ENCODE measurements around the gene CADPS.

CADPS gene

DNA sequence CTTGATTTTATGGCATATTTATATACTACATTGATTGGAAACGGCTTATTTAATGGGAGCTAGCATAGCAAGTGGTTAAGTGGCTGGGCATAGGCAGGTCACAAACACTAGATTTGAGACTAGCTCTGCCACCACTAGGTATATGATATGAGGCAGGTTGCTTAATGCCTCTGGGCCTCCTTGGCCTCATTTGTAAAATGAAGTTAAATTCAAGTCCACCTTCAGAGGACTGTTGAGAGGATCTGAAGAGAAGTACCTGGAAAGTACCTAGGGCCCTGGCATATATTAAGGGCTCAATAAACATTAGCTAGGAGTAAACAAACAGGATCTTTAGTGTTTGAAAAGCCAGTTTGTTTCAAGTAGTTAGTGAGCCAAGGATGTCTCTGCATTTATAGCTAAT lies 335.5 kb downstream of the CADPS start:
- WGBS, 2 experiments (ENCODE audit: insufficient coverage in 2 of 2) = no CpG with 5 or more reads among the region's 1 CpG
- no peaks in the 10 kb centered on the region for H3K4me1 ChIP-seq (ENCODE audit: control insufficient read depth, insufficient read depth, low read length, poor library complexity, severe bottlenecking)
- H3K36me3 ChIP-seq (ENCODE audit: control insufficient read depth, insufficient read depth, low read length) = no peaks in the 10 kb centered on the region
- H3K27ac ChIP-seq (ENCODE audit: low read depth, low read length, severe bottlenecking) = no peak overlapping the region
- H3K4me3 ChIP-seq (ENCODE audit: extremely low read depth, insufficient read depth, low read length, poor library complexity, severe bottlenecking) = no peak overlapping the region
- no peaks in the 10 kb centered on the region for H3K9me3 ChIP-seq (ENCODE audit: control insufficient read depth, low read length)

DNA sequence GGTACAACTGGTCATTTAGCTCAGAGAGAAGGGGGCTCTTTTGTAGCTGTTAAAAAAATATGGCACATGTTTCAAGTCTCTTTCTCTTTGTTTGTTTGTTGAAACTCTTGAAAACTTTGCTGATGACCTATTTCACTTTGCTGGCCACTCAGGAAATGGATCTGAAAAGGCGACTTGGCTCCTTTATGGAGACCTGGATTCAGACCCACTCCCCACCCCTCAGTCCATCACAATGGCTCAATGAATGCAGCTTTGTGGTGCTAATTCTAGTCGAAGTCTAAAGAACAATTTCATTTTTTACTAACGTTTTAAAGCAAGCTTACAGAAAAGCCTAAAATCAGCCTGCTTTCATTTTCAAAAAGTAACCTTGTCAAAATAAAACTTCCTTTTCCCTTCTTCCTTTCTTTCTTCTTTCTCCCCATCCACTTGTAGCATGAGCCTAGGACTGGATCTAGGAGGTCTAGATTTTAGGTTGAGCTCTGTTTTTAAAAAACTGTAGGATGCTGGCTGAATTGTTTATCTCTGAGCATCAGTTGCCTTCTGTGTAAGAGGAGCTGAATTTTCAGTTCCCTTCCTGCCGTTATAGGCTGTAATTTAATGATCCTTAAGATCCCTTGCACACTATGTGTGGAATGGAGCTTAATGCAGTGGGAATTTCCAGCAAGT lies 336.4 kb downstream of the CADPS start:
- Histone ChIP-seq H3K4me3 (ENCODE audit: extremely low read depth, insufficient read depth, low read length, poor library complexity, severe bottlenecking) (no peak overlapping the region), H3K27ac (ENCODE audit: low read depth, low read length, severe bottlenecking) (no peak overlapping the region), H3K9me3 (ENCODE audit: control insufficient read depth, low read length) (no peaks in the 10 kb centered on the region), H3K36me3 (ENCODE audit: control insufficient read depth, insufficient read depth, low read length) (no peaks in the 10 kb centered on the region), H3K4me1 (ENCODE audit: control insufficient read depth, insufficient read depth, low read length, poor library complexity, severe bottlenecking) (no peaks in the 10 kb centered on the region)
- 5 to 33% methylated on average over 2 of the region's 4 CpGs for WGBS, 2 experiments (ENCODE audit: insufficient coverage in 2 of 2)

- no peak overlapping the region for H3K27ac ChIP-seq (ENCODE audit: low read depth, low read length, severe bottlenecking)
- H3K4me3 ChIP-seq (ENCODE audit: extremely low read depth, insufficient read depth, low read length, poor library complexity, severe bottlenecking) = no peak overlapping the region
- H3K4me1 ChIP-seq (ENCODE audit: control insufficient read depth, insufficient read depth, low read length, poor library complexity, severe bottlenecking) = no peaks in the 10 kb centered on the region
- WGBS, 2 experiments (ENCODE audit: insufficient coverage in 2 of 2) = 89 to 96% methylated on average over 3 to 6 of the region's 7 CpGs
- no peaks in the 10 kb centered on the region for H3K9me3 ChIP-seq (ENCODE audit: control insufficient read depth, low read length)
- H3K36me3 ChIP-seq (ENCODE audit: control insufficient read depth, insufficient read depth, low read length) = no peaks in the 10 kb centered on the region
Measured at GRCh38 chr3:62534326-62534725, 340.9 kb downstream of the CADPS start.

DNA sequence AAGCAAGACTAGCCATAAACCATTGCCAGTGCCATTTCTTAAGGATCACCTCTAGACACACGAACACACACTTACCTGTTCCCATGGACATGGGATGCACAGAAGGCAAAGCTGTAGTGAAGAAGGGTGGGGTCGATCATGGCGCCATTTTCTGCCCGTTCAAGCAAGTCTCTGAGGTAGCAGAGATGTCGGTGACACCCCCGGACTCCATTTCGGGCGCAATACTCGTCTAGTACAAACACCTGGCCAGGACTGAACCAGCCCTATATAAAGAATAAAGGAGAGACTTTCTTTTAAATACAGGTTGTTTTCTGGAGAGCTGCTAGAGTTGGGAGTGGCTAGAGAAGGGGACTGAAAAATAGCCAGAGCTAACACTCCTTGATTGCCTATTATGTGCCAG lies 342.4 kb downstream of the CADPS start:
- no peak overlapping the region for H3K4me3 ChIP-seq (ENCODE audit: extremely low read depth, insufficient read depth, low read length, poor library complexity, severe bottlenecking)
- 94 to 95% methylated on average over 8 of the region's 9 CpGs for WGBS, 2 experiments (ENCODE audit: insufficient coverage in 2 of 2)
- H3K9me3 ChIP-seq (ENCODE audit: control insufficient read depth, low read length) = no peaks in the 10 kb centered on the region
- no peaks in the 10 kb centered on the region for H3K36me3 ChIP-seq (ENCODE audit: control insufficient read depth, insufficient read depth, low read length)
- H3K4me1 ChIP-seq (ENCODE audit: control insufficient read depth, insufficient read depth, low read length, poor library complexity, severe bottlenecking) = peaks cover under 1% of the 10 kb centered on the region
- H3K27ac ChIP-seq (ENCODE audit: low read depth, low read length, severe bottlenecking) = no peak overlapping the region

GRCh38 chr3:62531981-62532380 lies 343.2 kb downstream of the CADPS start:
- Histone ChIP-seq H3K36me3 (ENCODE audit: control insufficient read depth, insufficient read depth, low read length) (no peaks in the 10 kb centered on the region), H3K4me1 (ENCODE audit: control insufficient read depth, insufficient read depth, low read length, poor library complexity, severe bottlenecking) (peaks cover 5% of the 10 kb centered on the region), H3K4me3 (ENCODE audit: extremely low read depth, insufficient read depth, low read length, poor library complexity, severe bottlenecking) (no peak overlapping the region), H3K9me3 (ENCODE audit: control insufficient read depth, low read length) (no peaks in the 10 kb centered on the region), H3K27ac (ENCODE audit: low read depth, low read length, severe bottlenecking) (no peak overlapping the region)

DNA sequence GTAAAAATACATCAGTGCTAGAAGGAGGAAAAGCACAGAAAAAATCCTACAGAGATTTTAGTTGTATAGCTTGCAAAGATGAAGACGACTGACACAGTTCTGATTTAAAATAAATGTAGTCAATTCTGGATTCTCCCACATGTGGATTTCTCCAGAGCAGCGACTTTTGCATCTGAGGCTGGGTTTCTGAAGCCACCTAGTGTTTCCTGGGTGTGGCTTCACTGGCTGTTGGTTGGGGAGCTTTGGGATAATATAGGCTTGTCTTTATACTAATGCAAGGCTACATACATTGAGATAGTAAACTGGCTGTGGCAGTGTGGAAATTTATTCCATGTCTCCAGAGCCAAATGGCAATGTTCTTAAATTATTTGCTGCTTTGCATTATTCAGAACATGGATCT lies 343.7 kb downstream of the CADPS start:
- Histone ChIP-seq H3K4me3 (ENCODE audit: extremely low read depth, insufficient read depth, low read length, poor library complexity, severe bottlenecking) (no peak overlapping the region), H3K27ac (ENCODE audit: low read depth, low read length, severe bottlenecking) (no peak overlapping the region), H3K36me3 (ENCODE audit: control insufficient read depth, insufficient read depth, low read length) (no peaks in the 10 kb centered on the region), H3K4me1 (ENCODE audit: control insufficient read depth, insufficient read depth, low read length, poor library complexity, severe bottlenecking) (peaks cover 5% of the 10 kb centered on the region), H3K9me3 (ENCODE audit: control insufficient read depth, low read length) (no peaks in the 10 kb centered on the region)
- WGBS, 2 experiments (ENCODE audit: insufficient coverage in 2 of 2) = 56 to 67% methylated on average over 2 of the region's 2 CpGs

- H3K9me3 ChIP-seq (ENCODE audit: control insufficient read depth, low read length) = no peaks in the 10 kb centered on the region
- no peak overlapping the region for H3K4me3 ChIP-seq (ENCODE audit: extremely low read depth, insufficient read depth, low read length, poor library complexity, severe bottlenecking)
- 23 to 42% methylated on average over 3 to 4 of the region's 4 CpGs for WGBS, 2 experiments (ENCODE audit: insufficient coverage in 2 of 2)
- H3K4me1 ChIP-seq (ENCODE audit: control insufficient read depth, insufficient read depth, low read length, poor library complexity, severe bottlenecking) = peaks cover 5% of the 10 kb centered on the region
- H3K36me3 ChIP-seq (ENCODE audit: control insufficient read depth, insufficient read depth, low read length) = no peaks in the 10 kb centered on the region
- no peak overlapping the region for H3K27ac ChIP-seq (ENCODE audit: low read depth, low read length, severe bottlenecking)
Measured at GRCh38 chr3:62529230-62529629, 346.0 kb downstream of the CADPS start.

- Histone ChIP-seq H3K4me3 (ENCODE audit: extremely low read depth, insufficient read depth, low read length, poor library complexity, severe bottlenecking) (no peak overlapping the region), H3K9me3 (ENCODE audit: control insufficient read depth, low read length) (no peaks in the 10 kb centered on the region), H3K27ac (ENCODE audit: low read depth, low read length, severe bottlenecking) (no peak overlapping the region), H3K4me1 (ENCODE audit: control insufficient read depth, insufficient read depth, low read length, poor library complexity, severe bottlenecking) (peaks cover 5% of the 10 kb centered on the region), H3K36me3 (ENCODE audit: control insufficient read depth, insufficient read depth, low read length) (no peaks in the 10 kb centered on the region)
- WGBS, 2 experiments (ENCODE audit: insufficient coverage in 2 of 2) = 80 to 88% methylated on average over 2 to 4 of the region's 4 CpGs
Measured at GRCh38 chr3:62527474-62527873, 347.7 kb downstream of the CADPS start.

GRCh38 chr3:62525281-62525680 lies 349.9 kb downstream of the CADPS start:
- no peak overlapping the region for H3K27ac ChIP-seq (ENCODE audit: low read depth, low read length, severe bottlenecking)
- no peaks in the 10 kb centered on the region for H3K36me3 ChIP-seq (ENCODE audit: control insufficient read depth, insufficient read depth, low read length)
- H3K4me1 ChIP-seq (ENCODE audit: control insufficient read depth, insufficient read depth, low read length, poor library complexity, severe bottlenecking) = peaks cover 5% of the 10 kb centered on the region
- no peaks in the 10 kb centered on the region for H3K9me3 ChIP-seq (ENCODE audit: control insufficient read depth, low read length)
- 100% methylated on average over 1 of the region's 3 CpGs for WGBS, 2 experiments (ENCODE audit: insufficient coverage in 2 of 2)
- no peak overlapping the region for H3K4me3 ChIP-seq (ENCODE audit: extremely low read depth, insufficient read depth, low read length, poor library complexity, severe bottlenecking)

- Histone ChIP-seq H3K4me1 (ENCODE audit: control insufficient read depth, insufficient read depth, low read length, poor library complexity, severe bottlenecking) (peaks cover 5% of the 10 kb centered on the region), H3K36me3 (ENCODE audit: control insufficient read depth, insufficient read depth, low read length) (no peaks in the 10 kb centered on the region)
- 84 to 89% methylated on average over 3 of the region's 4 CpGs for WGBS, 2 experiments (ENCODE audit: insufficient coverage in 2 of 2)
Measured at GRCh38 chr3:62523672-62524071, 351.5 kb downstream of the CADPS start.

GRCh38 chr3:62521464-62522105 lies 353.6 kb downstream of the CADPS start:
- Histone ChIP-seq H3K4me3 (ENCODE audit: extremely low read depth, insufficient read depth, low read length, poor library complexity, severe bottlenecking) (no peak overlapping the region), H3K4me1 (ENCODE audit: control insufficient read depth, insufficient read depth, low read length, poor library complexity, severe bottlenecking) (no peaks in the 10 kb centered on the region), H3K36me3 (ENCODE audit: control insufficient read depth, insufficient read depth, low read length) (no peaks in the 10 kb centered on the region), H3K9me3 (ENCODE audit: control insufficient read depth, low read length) (no peaks in the 10 kb centered on the region), H3K27ac (ENCODE audit: low read depth, low read length, severe bottlenecking) (no peak overlapping the region)
- WGBS, 2 experiments (ENCODE audit: insufficient coverage in 2 of 2) = 87 to 93% methylated on average over 7 of the region's 8 CpGs

More at GRCh38 chr3:62523672-62524071, 351.5 kb downstream of the CADPS start:
- H3K9me3 ChIP-seq (ENCODE audit: control insufficient read depth, low read length) = no peaks in the 10 kb centered on the region
- no peak overlapping the region for H3K4me3 ChIP-seq (ENCODE audit: extremely low read depth, insufficient read depth, low read length, poor library complexity, severe bottlenecking)
- H3K27ac ChIP-seq (ENCODE audit: low read depth, low read length, severe bottlenecking) = no peak overlapping the region

Measured in mesodermal cell (in vitro differentiated cells).